KG1 (cell line): ENCODE measurements around the gene MAP2.

ENCODE experiments used
- DNase-seq: peaks from one replicate; lab custom pipeline; 2025; lab: John Stamatoyannopoulos, UW

Gene MAP2

DNA sequence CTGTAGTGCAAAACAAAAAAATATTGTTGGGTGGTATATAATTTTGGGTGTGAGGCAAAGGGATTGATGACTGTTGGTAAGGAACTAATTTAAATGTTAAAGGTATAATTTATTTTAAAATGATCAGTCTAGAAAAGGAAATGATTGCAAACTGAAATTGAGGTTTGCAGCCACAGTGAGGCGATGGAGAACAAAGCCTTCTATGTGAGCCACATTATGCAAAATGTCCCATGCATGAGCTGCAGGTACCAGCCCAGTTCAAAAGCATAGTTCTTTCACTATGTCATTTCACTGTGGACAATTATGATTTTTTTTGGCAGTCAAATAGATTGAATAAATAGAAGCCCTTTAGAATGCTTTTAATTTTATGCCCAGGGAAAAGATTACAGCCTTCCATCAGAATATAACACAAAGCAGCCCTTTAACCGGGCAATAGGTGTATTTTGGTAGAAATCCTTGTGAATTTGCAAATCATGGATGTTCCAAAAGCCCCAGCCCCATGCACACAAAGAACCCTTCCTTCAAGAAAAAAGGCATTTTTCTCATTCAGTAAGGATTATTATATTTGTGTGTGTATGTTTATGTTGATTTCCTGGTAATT, 1.7 kb downstream of the MAP2 start:
- DNase-seq, result no peak

- DNase-seq, result no peak
Measured at GRCh38 chr2:209426432-209426831, 2.6 kb downstream of the MAP2 start.

- DNase-seq, result no peak
Measured at GRCh38 chr2:209431701-209432100, 7.9 kb downstream of the MAP2 start.

GRCh38 chr2:209441541-209441940, 17.7 kb downstream of the MAP2 start:
- no peak for DNase-seq

DNA sequence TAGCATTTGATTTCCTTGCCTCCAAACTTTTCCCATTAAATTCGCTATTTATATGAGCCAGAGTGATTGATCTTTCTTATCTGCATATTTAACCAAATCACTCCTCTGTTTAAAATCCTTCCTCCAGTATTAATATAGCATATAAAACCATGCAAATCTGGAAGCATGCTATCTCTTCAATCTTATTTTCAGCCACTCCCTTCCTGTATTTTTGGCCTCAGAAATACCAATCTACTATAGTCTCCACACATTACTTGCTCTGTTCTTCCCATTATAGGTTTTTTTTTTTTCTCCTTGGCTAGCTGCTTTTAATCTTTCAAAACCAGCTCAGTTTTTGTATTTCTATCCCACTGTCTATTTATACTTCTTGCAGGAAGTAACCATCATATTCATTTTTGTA, 19.1 kb downstream of the MAP2 start:
- DNase-seq, result no peak

DNA sequence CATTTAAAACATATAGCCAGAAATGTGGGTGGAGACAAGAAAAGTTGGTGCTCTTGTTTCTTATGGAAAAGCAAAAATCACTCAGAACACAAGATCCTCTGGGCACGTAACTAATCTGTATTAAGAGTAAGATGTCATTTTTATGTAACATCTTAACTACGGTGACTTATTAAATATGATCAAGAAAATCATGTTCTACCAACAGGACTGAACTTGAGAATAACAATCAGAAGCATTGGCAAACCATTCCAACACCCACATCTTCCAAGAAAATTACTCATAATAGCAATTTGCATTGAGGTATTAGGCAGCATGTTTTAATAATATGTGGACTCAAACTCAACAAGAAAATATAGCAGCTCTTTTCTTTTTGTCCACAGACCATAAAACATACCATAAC, 21.6 kb downstream of the MAP2 start:
- no peak for DNase-seq

- no peak for DNase-seq
Measured at GRCh38 chr2:209451209-209451834, 27.5 kb downstream of the MAP2 start.

- no peak for DNase-seq
Measured at GRCh38 chr2:209456489-209456888, 32.6 kb downstream of the MAP2 start.

DNA sequence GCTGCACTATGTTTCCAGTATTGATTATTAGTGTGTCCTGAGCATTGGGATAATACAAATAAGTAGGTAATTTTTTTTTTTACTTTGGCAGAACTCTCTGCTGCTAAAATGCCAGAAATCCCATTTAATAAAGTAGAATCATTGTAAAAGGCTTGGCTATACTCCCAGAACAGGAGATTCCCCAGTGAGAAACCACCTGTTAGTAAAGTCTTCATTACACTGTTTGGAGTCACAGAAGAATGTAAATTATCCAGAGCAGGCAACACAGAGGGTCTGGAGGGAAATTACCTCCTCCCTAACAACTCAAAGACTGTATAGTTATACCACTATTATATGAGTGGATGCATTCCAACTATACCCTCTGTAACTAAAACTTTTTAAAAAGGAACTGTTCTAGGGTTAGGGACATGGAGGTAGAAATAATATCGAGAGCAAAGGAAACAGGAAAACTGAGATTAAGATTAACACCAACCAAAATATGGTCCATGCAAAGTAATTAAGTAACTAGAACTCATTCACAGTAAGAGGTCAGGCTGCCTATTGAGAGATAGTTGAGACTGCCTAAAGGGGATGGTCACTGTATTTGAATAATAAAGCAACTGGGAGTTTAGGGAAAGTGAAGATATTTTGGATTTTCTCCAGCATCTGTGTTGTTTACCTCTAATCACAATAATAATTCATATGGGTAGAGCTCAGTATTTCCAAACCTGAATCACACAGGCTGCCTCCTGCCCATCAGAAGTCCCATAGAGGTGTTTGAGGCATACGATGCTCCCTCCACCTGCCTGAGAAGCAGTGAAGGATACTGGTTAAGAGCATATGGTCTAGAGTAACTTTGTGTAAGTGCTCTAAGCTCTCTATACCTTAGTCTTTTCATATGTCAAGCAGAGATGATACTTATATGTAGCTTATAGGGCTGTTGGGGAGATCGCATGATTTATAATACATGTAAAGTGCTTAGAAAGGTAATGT, 34.4 kb downstream of the MAP2 start:
- no peak for DNase-seq

- DNase-seq, result no peak
Measured at GRCh38 chr2:209459359-209459758, 35.5 kb downstream of the MAP2 start.

DNA sequence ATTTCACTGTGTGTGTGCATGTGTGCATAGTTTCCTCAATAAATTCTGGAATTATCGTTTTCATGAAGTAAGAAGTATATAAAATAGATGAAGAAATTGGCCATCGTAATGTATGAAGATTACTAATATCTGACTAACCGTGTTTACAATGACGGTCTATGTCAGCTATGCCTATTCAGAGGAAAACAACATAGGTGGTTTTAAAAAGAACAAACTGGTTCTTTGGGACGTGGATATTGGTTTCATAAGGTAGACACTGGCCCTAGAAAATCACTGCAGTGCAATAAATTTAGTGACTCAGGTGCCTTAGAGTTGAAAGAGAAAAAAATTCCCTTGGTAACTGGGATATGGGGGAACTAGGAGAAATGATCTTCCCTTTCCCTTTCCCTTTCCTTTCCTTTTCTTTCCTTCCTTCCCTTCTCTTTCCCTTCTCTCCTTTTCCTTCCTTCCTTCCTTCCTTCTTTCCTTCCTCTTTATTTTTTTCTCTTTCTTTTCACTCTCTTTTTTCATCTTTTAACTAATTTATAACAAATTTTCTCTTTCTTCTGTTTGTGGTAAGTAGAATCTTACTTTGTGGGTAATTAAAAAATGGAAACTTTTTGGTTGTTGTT, 36.4 kb downstream of the MAP2 start:
- DNase-seq, result no peak

- DNase-seq, result no peak
Measured at GRCh38 chr2:209463226-209463625, 39.4 kb downstream of the MAP2 start.

DNA sequence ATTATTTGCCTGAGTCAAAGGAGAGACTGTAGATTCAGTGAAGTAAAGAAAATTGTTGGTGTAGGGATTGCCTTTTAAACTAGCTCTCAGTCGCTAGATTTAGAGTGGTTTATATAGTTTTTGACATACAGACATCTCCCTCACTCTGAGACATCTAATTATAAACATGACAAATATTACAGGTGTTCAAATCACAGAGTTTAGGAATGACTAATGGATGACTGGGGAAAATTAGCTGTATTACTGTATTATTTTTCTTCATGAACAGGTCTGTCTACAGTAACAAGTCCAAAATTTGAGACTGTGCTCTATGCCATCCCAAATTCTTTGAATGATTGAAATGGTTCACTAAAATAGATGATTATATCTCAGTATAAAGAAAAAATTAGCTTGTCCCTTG, 40.0 kb downstream of the MAP2 start:
- no peak for DNase-seq

GRCh38 chr2:209468846-209469245, 45.0 kb downstream of the MAP2 start:
- DNase-seq, result no peak

DNA sequence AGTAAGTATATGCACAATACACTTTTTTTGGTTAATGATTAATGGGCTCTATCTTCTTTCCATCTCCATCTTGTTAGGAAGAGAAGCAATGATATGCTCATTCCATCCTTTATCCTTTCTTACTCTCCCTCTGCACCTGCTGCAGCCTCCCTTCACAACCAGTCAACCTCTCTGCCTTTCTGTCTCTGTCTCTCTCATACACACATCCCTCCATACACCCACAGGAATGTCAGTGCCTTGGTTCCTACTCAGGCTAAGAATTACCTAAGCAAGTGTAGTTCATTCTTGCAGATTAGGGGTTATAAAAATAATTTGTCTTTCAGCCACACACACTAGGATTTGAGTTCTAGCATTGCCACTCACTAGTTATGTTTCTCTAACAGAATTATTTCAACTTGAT, 45.6 kb downstream of the MAP2 start:
- no peak for DNase-seq

GRCh38 chr2:209470466-209470865, 46.6 kb downstream of the MAP2 start:
- DNase-seq, result no peak

DNA sequence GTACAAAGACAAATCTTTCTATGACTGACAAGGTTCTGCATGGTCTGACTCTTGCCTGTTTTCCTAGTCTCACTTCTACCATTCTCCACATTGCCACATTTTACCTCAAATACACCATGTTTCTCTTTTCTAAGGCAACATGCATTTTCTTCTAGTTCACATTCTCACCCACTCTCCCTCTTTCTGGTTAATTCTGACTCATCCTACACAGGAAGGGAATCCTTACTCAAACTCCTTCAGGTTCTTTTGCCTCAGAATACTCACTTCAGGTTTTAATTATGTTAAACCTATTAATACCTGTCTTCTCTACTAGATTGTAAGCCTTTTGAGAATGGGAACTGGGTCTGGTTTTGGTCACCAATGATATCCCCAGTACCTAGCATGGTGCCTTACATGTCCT, 47.2 kb downstream of the MAP2 start:
- no peak for DNase-seq

DNA sequence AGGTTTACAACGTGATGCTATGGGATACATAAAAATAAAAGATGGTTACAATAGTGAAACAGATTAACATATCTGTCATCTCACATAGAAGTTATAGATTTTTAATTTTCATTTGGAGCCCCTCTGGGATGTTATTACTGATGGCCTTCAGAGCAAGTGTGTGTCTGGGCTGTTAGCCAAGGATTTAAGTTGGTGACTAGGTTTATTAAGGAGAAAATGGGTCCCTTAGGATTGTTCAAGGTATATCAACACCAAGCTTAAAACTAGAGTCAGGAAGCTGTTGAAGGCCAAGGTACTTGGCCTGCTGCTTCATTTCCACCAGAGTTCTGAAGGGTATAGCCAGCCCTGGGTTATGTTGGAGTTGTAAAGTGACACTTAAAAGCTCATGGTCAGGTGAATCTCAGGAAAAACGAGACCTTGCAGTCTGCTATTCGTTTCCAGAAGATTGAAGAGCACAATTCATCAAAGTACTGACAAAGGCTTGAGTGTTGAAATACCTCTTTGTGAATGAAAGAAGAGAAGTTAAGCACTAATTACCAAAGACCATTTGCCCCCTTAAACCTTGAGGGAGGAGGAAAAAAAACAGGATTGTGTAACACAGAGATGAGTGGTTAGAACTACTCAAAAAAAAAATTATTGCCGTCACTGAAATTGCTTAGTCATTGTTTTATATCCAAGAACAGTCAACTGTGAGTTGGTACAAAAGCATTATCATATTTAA, 48.4 kb downstream of the MAP2 start:
- DNase-seq, result no peak

DNA sequence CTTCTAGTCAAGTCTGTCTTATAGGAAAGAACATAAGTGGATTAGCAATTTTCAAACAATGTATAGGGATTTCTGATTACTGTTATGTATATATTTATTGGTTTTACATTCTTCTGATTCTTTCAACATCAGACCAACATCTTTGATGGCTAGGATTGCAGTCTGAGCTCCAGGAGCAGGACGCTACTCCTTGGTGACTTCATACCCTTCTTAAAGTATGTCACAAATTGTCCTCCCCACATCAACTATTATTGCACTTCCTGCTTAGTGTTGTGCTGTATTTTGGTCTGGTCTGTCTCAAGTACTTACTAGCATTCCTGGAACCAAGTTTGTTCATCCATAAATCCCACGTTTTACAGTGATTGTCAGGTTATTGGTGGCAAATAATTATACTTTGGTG, 49.0 kb downstream of the MAP2 start:
- no peak for DNase-seq

DNA sequence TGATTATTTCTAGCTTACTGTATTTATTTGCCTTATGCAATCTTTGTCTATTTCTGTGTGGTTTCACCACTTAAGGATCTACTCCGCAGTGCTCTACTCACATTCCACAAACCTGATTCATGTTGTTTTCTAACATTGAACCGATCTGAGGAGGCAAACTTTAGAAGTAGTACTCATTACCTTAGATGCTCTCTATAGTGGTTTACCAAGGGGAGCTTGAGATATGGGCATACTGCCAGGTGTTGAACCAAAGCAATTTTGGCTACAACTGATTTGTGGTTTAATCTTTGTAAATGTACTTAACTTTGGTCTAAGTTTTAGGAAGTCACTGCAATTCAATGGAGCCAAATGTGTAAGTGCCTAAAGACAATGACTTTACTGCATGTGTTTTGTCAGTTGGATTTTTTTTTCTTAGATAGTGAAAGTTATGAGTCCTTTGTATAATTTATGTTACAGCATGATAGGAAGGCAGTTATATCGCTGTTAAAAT, 50.1 kb downstream of the MAP2 start:
- no peak for DNase-seq

- DNase-seq, result no peak
Measured at GRCh38 chr2:209474960-209475359, 51.1 kb downstream of the MAP2 start.
